ENCODE measurements around the gene KCNG2. TPM values are rescaled to one million over a fixed set of nuclear protein-coding genes. Genes with fewer than 3 reads are reported as not detected.

Gene KCNG2
- total RNA-seq, 4 donors from 2014 or later = 0.27 TPM; not detected in 3

GRCh38 chr18:79815657-79816056, 17.9 kb downstream of the KCNG2 start:
- H3K36me3 ChIP-seq = no peaks in the 10 kb centered on the region
- TF ChIP-seq EP300 (IDR thresholded peaks at IDR 0.05) (no peak), POLR2AphosphoS5 (IDR thresholded peaks at IDR 0.05) (no peak), CTCF (IDR thresholded peaks at IDR 0.05) (no peak), POLR2A (IDR thresholded peaks at IDR 0.05) (no peak)
- H3K27ac ChIP-seq = no peak overlapping the region
- no peak for ATAC-seq
- no peaks in the 10 kb centered on the region for H3K4me1 ChIP-seq
- H3K4me3 ChIP-seq = no peak overlapping the region
- H3K27me3 ChIP-seq = peaks cover 71% of the 10 kb centered on the region
- H3K9me3 ChIP-seq = peaks cover 0 to 9% (median 0%) of the 10 kb centered on the region in 3 donors
- 51 to 84% methylated on average over 4 to 6 of the region's 9 CpGs for WGBS, 2 donors (ENCODE audit: low coverage in 1 of 2)

- TF ChIP-seq EP300 (IDR thresholded peaks at IDR 0.05) (no peak), POLR2A (IDR thresholded peaks at IDR 0.05) (no peak), POLR2AphosphoS5 (IDR thresholded peaks at IDR 0.05) (no peak), CTCF (IDR thresholded peaks at IDR 0.05) (no peak)
- H3K27ac ChIP-seq = no peak overlapping the region
- H3K4me3 ChIP-seq = no peak overlapping the region
- no peaks in the 10 kb centered on the region for H3K36me3 ChIP-seq
- 31 to 71% methylated on average over 4 to 8 of the region's 14 CpGs for WGBS, 2 donors (ENCODE audit: low coverage in 1 of 2)
- H3K4me1 ChIP-seq = no peaks in the 10 kb centered on the region
- H3K27me3 ChIP-seq = peaks cover 69% of the 10 kb centered on the region
- no peak for ATAC-seq
- H3K9me3 ChIP-seq = peaks cover 0 to 4% (median 0%) of the 10 kb centered on the region in 3 donors
Observed at GRCh38 chr18:79816092-79816491, 18.4 kb downstream of the KCNG2 start.

GRCh38 chr18:79816981-79817606, 19.4 kb downstream of the KCNG2 start:
- no peaks in the 10 kb centered on the region for H3K9me3 ChIP-seq
- H3K4me3 ChIP-seq = no peak overlapping the region
- WGBS, 2 donors (ENCODE audit: low coverage in 1 of 2) = 80 to 86% methylated on average over 2 to 14 of the region's 18 CpGs
- H3K27me3 ChIP-seq = peaks cover 69% of the 10 kb centered on the region
- H3K4me1 ChIP-seq = no peaks in the 10 kb centered on the region
- ATAC-seq = no peak
- no peak for TF ChIP-seq EP300 (IDR thresholded peaks at IDR 0.05)
- no peak for TF ChIP-seq CTCF (IDR thresholded peaks at IDR 0.05)
- TF ChIP-seq POLR2AphosphoS5 (IDR thresholded peaks at IDR 0.05) = no peak
- no peak for TF ChIP-seq POLR2A (IDR thresholded peaks at IDR 0.05)
- no peaks in the 10 kb centered on the region for H3K36me3 ChIP-seq
- no peak overlapping the region for H3K27ac ChIP-seq

- peaks cover 67% of the 10 kb centered on the region for H3K27me3 ChIP-seq
- no peak for TF ChIP-seq CTCF (IDR thresholded peaks at IDR 0.05)
- TF ChIP-seq EP300 (IDR thresholded peaks at IDR 0.05) = no peak
- no peak for TF ChIP-seq POLR2A (IDR thresholded peaks at IDR 0.05)
- TF ChIP-seq POLR2AphosphoS5 (IDR thresholded peaks at IDR 0.05) = no peak
Observed at GRCh38 chr18:79817607-79817998, 19.9 kb downstream of the KCNG2 start.

GRCh38 chr18:79818036-79818435, 20.3 kb downstream of the KCNG2 start:
- Histone ChIP-seq H3K27me3 (peaks cover 67% of the 10 kb centered on the region), H3K4me1 (no peaks in the 10 kb centered on the region), H3K4me3 (no peak overlapping the region), H3K27ac (no peak overlapping the region), H3K36me3 (no peaks in the 10 kb centered on the region), H3K9me3 (no peaks in the 10 kb centered on the region)
- ATAC-seq = no peak
- TF ChIP-seq EP300 (IDR thresholded peaks at IDR 0.05) (no peak), POLR2AphosphoS5 (IDR thresholded peaks at IDR 0.05) (no peak), CTCF (IDR thresholded peaks at IDR 0.05) (no peak), POLR2A (IDR thresholded peaks at IDR 0.05) (no peak)
- 60% methylated on average over 1 of the region's 14 CpGs; no CpG with 5 or more reads in 1 of the 2 donors for whole genome bisulfite sequencing, 2 donors (ENCODE audit: low coverage in 1 of 2)

More at GRCh38 chr18:79817607-79817998, 19.9 kb downstream of the KCNG2 start:
- Histone ChIP-seq H3K36me3 (no peaks in the 10 kb centered on the region), H3K9me3 (no peaks in the 10 kb centered on the region), H3K4me1 (no peaks in the 10 kb centered on the region), H3K4me3 (no peak overlapping the region), H3K27ac (no peak overlapping the region)
- no peak for ATAC-seq
- WGBS, 2 donors (ENCODE audit: low coverage in 1 of 2) = 88% methylated on average over 4 of the region's 8 CpGs; no CpG with 5 or more reads in 1 of the 2 donors

All from gastroesophageal sphincter (tissue), 4 donors.